CD4-positive, alpha-beta memory T cell (primary cell): ENCODE results near the gene GRPR. TPM values are rescaled to one million over a fixed set of nuclear protein-coding genes. Genes with fewer than 3 reads are reported as not detected.
"Not testable (repeated sequence)": the region's sequence is repeated elsewhere in the genome, so short reads cannot be mapped to it uniquely, and the experiment has no call there.

ENCODE experiments used
- CTCF ChIA-PET: fragments of 350-600 bp; sonication (Branson Sonifier 250); formaldehyde crosslinking; loops from one replicate; lab custom pipeline; 2021; ENCODE audit warnings: inconsistent platforms; ENCODE audit not compliant: partially characterized antibody; lab: Charles Lee
- POLR2A ChIA-PET: fragments of 350-600 bp; sonication (Branson Sonifier 250); formaldehyde crosslinking; loops from one replicate; lab custom pipeline; 2021; ENCODE audit not compliant: partially characterized antibody; lab: Charles Lee
- DNase-seq, 5 donors: peaks; one replicate each; pipeline versions ENCODE4 v3.0.0 to v3.0.0-alpha.2; 2020 to 2022; ENCODE audit warnings: mixed read lengths in 1 of 5
- H3K27ac ChIP-seq: one replicate; pipeline ENCODE4 v1.7.0; 2013; ENCODE audit warnings: low read depth, low read length
- H3K27me3 ChIP-seq: 2 replicates; pipeline ENCODE4 v1.7.0; 2013; ENCODE audit warnings: mild to moderate bottlenecking, low read length, moderate library complexity; ENCODE audit not compliant: insufficient read depth
- H3K36me3 ChIP-seq: 2 replicates; pipeline ENCODE4 v1.7.0; 2013; ENCODE audit warnings: mild to moderate bottlenecking, low read length, moderate library complexity; ENCODE audit not compliant: insufficient read depth
- H3K4me1 ChIP-seq: 2 replicates; pipeline ENCODE4 v1.7.0; 2013; ENCODE audit warnings: mild to moderate bottlenecking, low read length, moderate library complexity; ENCODE audit not compliant: insufficient read depth
- H3K4me3 ChIP-seq, 2 donors: one replicate each; pipeline ENCODE4 v1.7.0; 2013; ENCODE audit warnings: low read length in 2 of 2, mild to moderate bottlenecking in 1 of 2
- H3K9me3 ChIP-seq, 2 donors: one replicate each; pipeline ENCODE4 v1.7.0; 2013; ENCODE audit warnings: low read length in 2 of 2, control low read depth in 1 of 2; ENCODE audit not compliant: control insufficient read depth in 1 of 2
- H3K27ac Mint-ChIP-seq, 7 donors: one replicate each; pipeline ENCODE4 v1.8.0; 2020 to 2021; ENCODE audit warnings: mixed read lengths in 7 of 7, mild to moderate bottlenecking in 6 of 7, inconsistent platforms in 3 of 7, moderate library complexity in 3 of 7
- H3K27me3 Mint-ChIP-seq, 2 donors: one replicate each; pipeline ENCODE4 v1.8.0; 2020 to 2021; ENCODE audit warnings: mixed read lengths in 2 of 2
- H3K36me3 Mint-ChIP-seq, 2 donors: one replicate each; pipeline ENCODE4 v1.8.0; 2020 to 2021; ENCODE audit warnings: mixed read lengths in 2 of 2, inconsistent platforms in 1 of 2, mild to moderate bottlenecking in 1 of 2
- H3K4me1 Mint-ChIP-seq, 4 donors: one replicate each; pipeline ENCODE4 v1.8.0; 2020 to 2021; ENCODE audit warnings: mixed read lengths in 4 of 4, mild to moderate bottlenecking in 1 of 4
- H3K4me3 Mint-ChIP-seq, 8 donors: one replicate each; pipeline ENCODE4 v1.8.0; 2020 to 2021; ENCODE audit warnings: mixed read lengths in 8 of 8, mild to moderate bottlenecking in 7 of 8, moderate library complexity in 6 of 8, inconsistent platforms in 3 of 8
- H3K9me3 Mint-ChIP-seq, 8 donors: one replicate each; pipeline ENCODE4 v1.8.0; 2020 to 2021; ENCODE audit warnings: mixed read lengths in 8 of 8, mild to moderate bottlenecking in 5 of 8, inconsistent platforms in 3 of 8, moderate library complexity in 1 of 8
- intact Hi-C: fragments of 100-400 bp; cut with micrococcal nuclease; formaldehyde crosslinking; loops from one replicate; pipeline ENCODE4 v1.15.1; 2023
- polyA plus RNA-seq, 2 donors: library from polyadenylated mRNA; unstranded; fragments of 300-500 nt; fragmentation: Illumina TruSeq; gene quantifications; one replicate each; pipeline ENCODE4 v1.2.3, GENCODE V29; 2021
- total RNA-seq, 2 experiments: library from RNA; stranded (reverse); gene quantifications; one replicate each; pipeline ENCODE4 v1.2.3, GENCODE V29; 2021

Gene GRPR
- total and polyA plus RNA-seq, 4 experiments from 2014 or later = 0.23 to 0.33 (median 0.24) TPM; not detected in 1

DNA sequence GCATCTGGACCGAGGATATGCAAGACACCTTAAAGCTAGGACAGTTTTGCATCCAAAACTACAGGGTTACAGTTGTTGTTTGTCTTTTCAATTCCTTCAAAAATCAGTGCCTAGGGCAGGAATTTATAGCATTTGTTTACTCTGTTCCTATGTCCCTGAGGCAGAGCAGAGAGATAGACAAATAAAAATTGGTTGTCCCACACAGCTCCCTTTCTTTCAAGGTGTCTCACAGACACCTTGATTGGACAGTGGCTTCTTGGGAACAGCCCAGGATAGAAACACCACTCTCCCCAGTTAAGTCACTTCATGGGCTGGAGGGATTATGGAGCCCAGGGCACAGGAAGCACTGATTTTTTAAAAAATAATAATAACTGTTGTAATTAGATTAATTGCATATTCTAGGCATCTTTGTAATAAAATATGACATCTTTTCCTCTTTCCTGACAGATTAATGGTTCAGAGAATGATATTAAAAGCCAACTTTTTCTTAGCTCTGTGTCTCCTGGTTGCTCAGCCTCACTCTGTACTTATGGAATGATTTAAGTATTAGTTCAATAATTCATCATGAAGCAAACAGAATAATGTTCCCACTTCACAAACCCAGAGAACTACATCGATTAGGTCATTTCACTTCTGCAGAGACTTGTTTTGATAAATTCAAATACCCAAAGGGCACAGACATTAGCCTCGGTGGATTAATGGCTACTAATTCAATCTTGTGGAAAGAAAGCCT, 52.1 kb downstream of the GRPR start:
- Histone ChIP-seq H3K4me1 (no peaks in the 10 kb centered on the region), H3K27me3 (no peaks in the 10 kb centered on the region), H3K36me3 (no peaks in the 10 kb centered on the region), H3K4me3 (no peak overlapping the region), H3K27ac (no peak overlapping the region), H3K9me3 (no peaks in the 10 kb centered on the region)
- Mint-ChIP-seq H3K36me3 (no peaks in the 10 kb centered on the region), H3K27ac (no peak overlapping the region), H3K9me3 (no peaks in the 10 kb centered on the region), H3K4me3 (no peak overlapping the region), H3K27me3 (peaks cover 1 to 4% of the 10 kb centered on the region in 2 donors), H3K4me1 (no peaks in the 10 kb centered on the region)
- ChIA-PET CTCF (no interaction called here), POLR2A (no interaction called here)
- intact Hi-C loops = no loop called here
- DNase-seq = no peak

GRCh38 chrX:16177260-16177659, 53.9 kb downstream of the GRPR start:
- ChIA-PET POLR2A (no interaction called here), CTCF (no interaction called here)
- Mint-ChIP-seq H3K4me3 (no peak overlapping the region), H3K4me1 (no peaks in the 10 kb centered on the region), H3K9me3 (no peaks in the 10 kb centered on the region), H3K27ac (no peak overlapping the region), H3K27me3 (peaks cover 3 to 4% of the 10 kb centered on the region in 2 donors), H3K36me3 (no peaks in the 10 kb centered on the region)
- H3K9me3 ChIP-seq = no peaks in the 10 kb centered on the region
- H3K36me3 ChIP-seq = no peaks in the 10 kb centered on the region
- no peaks in the 10 kb centered on the region for H3K4me1 ChIP-seq
- no peak overlapping the region for H3K27ac ChIP-seq
- intact Hi-C loops = no loop called here
- no peak overlapping the region for H3K4me3 ChIP-seq
- no peaks in the 10 kb centered on the region for H3K27me3 ChIP-seq
- no peak for DNase-seq

DNA sequence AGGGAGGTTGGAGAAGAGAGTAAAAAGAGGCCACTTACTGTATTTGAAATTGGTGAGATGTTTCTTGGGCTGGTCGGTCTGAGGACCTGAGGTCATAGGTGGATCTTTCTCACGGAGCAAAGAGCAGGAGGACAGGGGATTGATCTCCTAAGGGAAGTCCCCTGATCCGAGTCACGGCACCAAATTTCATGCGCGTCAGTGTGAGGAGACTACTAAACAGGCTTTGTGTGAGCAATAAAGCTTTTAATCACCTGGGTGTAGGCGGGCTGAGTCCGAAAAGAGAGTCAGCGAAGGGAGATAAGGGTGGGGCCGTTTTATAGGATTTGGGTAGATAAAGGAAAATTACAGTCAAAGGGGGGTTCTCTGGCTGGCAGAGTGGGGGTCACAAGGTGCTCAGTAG, 60.5 kb downstream of the GRPR start:
- H3K9me3 Mint-ChIP-seq, CTCF ChIA-PET, H3K36me3 ChIP-seq, H3K4me1 ChIP-seq, H3K27ac ChIP-seq, H3K4me3 ChIP-seq, H3K9me3 ChIP-seq, H3K36me3 Mint-ChIP-seq, H3K27me3 Mint-ChIP-seq, POLR2A ChIA-PET, H3K4me3 Mint-ChIP-seq, intact Hi-C loops, H3K27ac Mint-ChIP-seq, DNase-seq, H3K27me3 ChIP-seq, H3K4me1 Mint-ChIP-seq: not testable (repeated sequence)

DNA sequence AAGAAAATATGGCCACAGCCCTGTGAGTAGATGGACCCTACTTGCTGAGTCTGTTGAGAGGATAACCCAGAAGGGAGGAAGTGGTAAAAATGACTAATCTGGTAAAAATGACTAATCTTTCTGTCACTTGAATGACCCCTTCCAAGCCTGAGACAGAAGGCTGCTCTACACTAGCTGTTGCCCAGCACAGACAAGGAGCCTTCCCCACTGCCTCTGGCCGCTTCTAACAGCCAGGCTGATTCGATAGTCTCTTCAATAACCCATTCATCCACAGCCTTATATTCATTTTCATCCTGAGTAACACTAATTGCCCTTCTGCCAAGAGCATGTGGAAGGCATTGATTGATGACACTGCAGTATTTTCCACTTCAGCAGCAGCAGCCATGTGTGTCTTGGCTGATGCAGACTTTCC, 62.4 kb downstream of the GRPR start:
- Mint-ChIP-seq H3K27me3 (peaks cover 3% of the 10 kb centered on the region in 2 donors), H3K4me1 (no peaks in the 10 kb centered on the region), H3K27ac (no peak overlapping the region), H3K9me3 (no peaks in the 10 kb centered on the region), H3K4me3 (no peak overlapping the region), H3K36me3 (no peaks in the 10 kb centered on the region)
- intact Hi-C loops = no loop called here
- Histone ChIP-seq H3K4me3 (no peak overlapping the region), H3K36me3 (no peaks in the 10 kb centered on the region), H3K27me3 (no peaks in the 10 kb centered on the region), H3K27ac (no peak overlapping the region), H3K4me1 (no peaks in the 10 kb centered on the region), H3K9me3 (no peaks in the 10 kb centered on the region)
- POLR2A ChIA-PET = no interaction called here
- CTCF ChIA-PET = no interaction called here
- no peak for DNase-seq

GRCh38 chrX:16186380-16187007, 63.1 kb downstream of the GRPR start:
- Histone ChIP-seq H3K9me3 (no peaks in the 10 kb centered on the region), H3K4me1 (no peaks in the 10 kb centered on the region), H3K4me3 (no peak overlapping the region), H3K27ac (no peak overlapping the region), H3K36me3 (no peaks in the 10 kb centered on the region), H3K27me3 (no peaks in the 10 kb centered on the region)
- POLR2A ChIA-PET = no interaction called here
- no peaks in the 10 kb centered on the region for H3K36me3 Mint-ChIP-seq
- intact Hi-C loops = no loop called here
- no peak for DNase-seq
- H3K4me3 Mint-ChIP-seq = no peak overlapping the region
- peaks cover 2 to 3% of the 10 kb centered on the region in 2 donors for H3K27me3 Mint-ChIP-seq
- H3K9me3 Mint-ChIP-seq = no peaks in the 10 kb centered on the region
- no peaks in the 10 kb centered on the region for H3K4me1 Mint-ChIP-seq
- CTCF ChIA-PET = no interaction called here
- no peak overlapping the region for H3K27ac Mint-ChIP-seq

DNA sequence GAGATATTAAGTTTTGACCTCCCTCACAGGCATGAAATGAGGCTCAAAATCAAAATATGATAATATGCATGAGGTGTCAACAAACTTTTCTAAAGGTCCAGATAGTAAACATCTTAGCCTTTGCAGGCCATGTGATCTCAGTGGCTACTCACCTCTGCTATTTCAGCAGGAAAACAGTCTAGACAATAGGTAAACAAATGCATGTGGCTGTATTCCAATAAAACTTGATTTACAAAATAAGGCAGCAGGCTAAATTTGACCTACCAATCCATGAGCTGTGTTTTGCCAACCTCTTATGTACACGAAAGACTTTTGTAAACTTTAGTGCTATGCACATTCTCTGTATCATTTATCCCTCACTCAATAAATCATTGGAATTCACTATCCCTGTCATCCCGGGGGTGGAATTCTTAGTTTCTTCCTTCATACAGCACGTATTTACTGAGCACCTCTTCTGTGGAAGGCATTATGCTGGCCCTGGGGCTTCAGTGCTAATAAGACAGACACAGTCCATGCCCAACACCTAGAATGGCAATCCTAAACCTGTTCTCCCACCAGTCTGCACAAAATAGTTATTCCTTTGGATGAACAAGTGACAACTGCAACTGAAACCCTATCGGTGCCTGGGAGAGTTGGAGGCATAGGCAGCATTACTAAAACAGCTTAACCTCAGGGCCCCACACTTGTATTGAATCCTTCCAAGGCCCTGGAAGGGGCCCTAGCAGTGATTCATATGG, 63.8 kb downstream of the GRPR start:
- no peaks in the 10 kb centered on the region for H3K4me1 Mint-ChIP-seq
- Histone ChIP-seq H3K9me3 (no peaks in the 10 kb centered on the region), H3K4me1 (no peaks in the 10 kb centered on the region), H3K27me3 (no peaks in the 10 kb centered on the region), H3K4me3 (no peak overlapping the region), H3K27ac (no peak overlapping the region), H3K36me3 (no peaks in the 10 kb centered on the region)
- POLR2A ChIA-PET = no interaction called here
- H3K27me3 Mint-ChIP-seq = peaks cover 2 to 4% of the 10 kb centered on the region in 2 donors
- H3K27ac Mint-ChIP-seq = no peak overlapping the region
- CTCF ChIA-PET = no interaction called here
- no peak for DNase-seq
- H3K9me3 Mint-ChIP-seq = no peaks in the 10 kb centered on the region
- intact Hi-C loops = no loop called here
- no peaks in the 10 kb centered on the region for H3K36me3 Mint-ChIP-seq
- H3K4me3 Mint-ChIP-seq = no peak overlapping the region

- CTCF ChIA-PET = no interaction called here
- H3K36me3 Mint-ChIP-seq = no peaks in the 10 kb centered on the region
Observed at GRCh38 chrX:16188687-16189086, 65.3 kb downstream of the GRPR start.

More at GRCh38 chrX:16188687-16189086, 65.3 kb downstream of the GRPR start:
- H3K9me3 Mint-ChIP-seq = no peaks in the 10 kb centered on the region
- H3K4me3 ChIP-seq = no peak overlapping the region
- no peaks in the 10 kb centered on the region for H3K36me3 ChIP-seq
- H3K27me3 ChIP-seq = no peaks in the 10 kb centered on the region
- no peaks in the 10 kb centered on the region for H3K9me3 ChIP-seq
- POLR2A ChIA-PET = no interaction called here
- H3K4me3 Mint-ChIP-seq = no peak overlapping the region
- DNase-seq = no peak
- peaks cover 2 to 4% of the 10 kb centered on the region in 2 donors for H3K27me3 Mint-ChIP-seq
- H3K4me1 ChIP-seq = no peaks in the 10 kb centered on the region
- H3K4me1 Mint-ChIP-seq = no peaks in the 10 kb centered on the region
- intact Hi-C loops = no loop called here
- no peak overlapping the region for H3K27ac Mint-ChIP-seq
- H3K27ac ChIP-seq = no peak overlapping the region
